ENCODE data around the gene PINK1. TPM values are rescaled to one million over a fixed set of nuclear protein-coding genes. Genes with fewer than 3 reads are reported as not detected.
A peak's percentile ranks its signal among the peaks of the same experiment; 100 is the strongest.

PINK1 gene
- total and polyA plus RNA-seq, 2 of the 13 experiments (the other 11 are each of a cell fraction or from before 2014, with no cell fraction given), result 15.3 to 16.1 TPM

- TF ChIP-seq KAT8 (CRISPR knock-in tag; IDR thresholded peaks at IDR 0.05) (peak; percentile 99), ZNF430 (CRISPR knock-in tag; IDR thresholded peaks at IDR 0.05) (0 out of 2 replicates have a peak, but pooled peaks have one; percentile 53), SMAD9 (CRISPR knock-in tag; IDR thresholded peaks at IDR 0.05) (0 out of 2 replicates have a peak, but pooled peaks have one; percentile 60), ZNF660 (CRISPR knock-in tag; IDR thresholded peaks at IDR 0.05; ENCODE audit: borderline replicate concordance, low read depth) (no peak), PAX8 (CRISPR knock-in tag; IDR thresholded peaks at IDR 0.05; ENCODE audit: borderline replicate concordance) (no peak; the same call in 1 of the 2 replicates), CEBPG (CRISPR knock-in tag; IDR thresholded peaks at IDR 0.05) (no peak), ZNF232 (CRISPR knock-in tag; IDR thresholded peaks at IDR 0.05; ENCODE audit: borderline replicate concordance) (no peak), TRIM22 (IDR thresholded peaks at IDR 0.05) (no peak), SOX13 (IDR thresholded peaks at IDR 0.05) (no peak), SOX13 (CRISPR knock-in tag; conservative IDR thresholded peaks at IDR 0.05 in 1 of 2, IDR thresholded peaks at IDR 0.05 in 1 of 2) (no peak), ZNF101 (CRISPR knock-in tag; IDR thresholded peaks at IDR 0.05; ENCODE audit: borderline replicate concordance, low read depth) (no peak), ZBTB42 (CRISPR knock-in tag; IDR thresholded peaks at IDR 0.05) (no peak), ZNF569 (CRISPR knock-in tag; IDR thresholded peaks at IDR 0.05; ENCODE audit: borderline replicate concordance) (no peak), MBNL3 (CRISPR knock-in tag; conservative IDR thresholded peaks at IDR 0.05) (no peak), ZNF704 (CRISPR knock-in tag; IDR thresholded peaks at IDR 0.05; ENCODE audit: borderline replicate concordance) (no peak), RCOR2 (CRISPR knock-in tag; IDR thresholded peaks at IDR 0.05) (no peak), NR3C1 (CRISPR knock-in tag; IDR thresholded peaks at IDR 0.05) (no peak), NFIB (CRISPR knock-in tag; IDR thresholded peaks at IDR 0.05; ENCODE audit: borderline replicate concordance) (no peak)
- TF ChIP-seq, protein P1, sequence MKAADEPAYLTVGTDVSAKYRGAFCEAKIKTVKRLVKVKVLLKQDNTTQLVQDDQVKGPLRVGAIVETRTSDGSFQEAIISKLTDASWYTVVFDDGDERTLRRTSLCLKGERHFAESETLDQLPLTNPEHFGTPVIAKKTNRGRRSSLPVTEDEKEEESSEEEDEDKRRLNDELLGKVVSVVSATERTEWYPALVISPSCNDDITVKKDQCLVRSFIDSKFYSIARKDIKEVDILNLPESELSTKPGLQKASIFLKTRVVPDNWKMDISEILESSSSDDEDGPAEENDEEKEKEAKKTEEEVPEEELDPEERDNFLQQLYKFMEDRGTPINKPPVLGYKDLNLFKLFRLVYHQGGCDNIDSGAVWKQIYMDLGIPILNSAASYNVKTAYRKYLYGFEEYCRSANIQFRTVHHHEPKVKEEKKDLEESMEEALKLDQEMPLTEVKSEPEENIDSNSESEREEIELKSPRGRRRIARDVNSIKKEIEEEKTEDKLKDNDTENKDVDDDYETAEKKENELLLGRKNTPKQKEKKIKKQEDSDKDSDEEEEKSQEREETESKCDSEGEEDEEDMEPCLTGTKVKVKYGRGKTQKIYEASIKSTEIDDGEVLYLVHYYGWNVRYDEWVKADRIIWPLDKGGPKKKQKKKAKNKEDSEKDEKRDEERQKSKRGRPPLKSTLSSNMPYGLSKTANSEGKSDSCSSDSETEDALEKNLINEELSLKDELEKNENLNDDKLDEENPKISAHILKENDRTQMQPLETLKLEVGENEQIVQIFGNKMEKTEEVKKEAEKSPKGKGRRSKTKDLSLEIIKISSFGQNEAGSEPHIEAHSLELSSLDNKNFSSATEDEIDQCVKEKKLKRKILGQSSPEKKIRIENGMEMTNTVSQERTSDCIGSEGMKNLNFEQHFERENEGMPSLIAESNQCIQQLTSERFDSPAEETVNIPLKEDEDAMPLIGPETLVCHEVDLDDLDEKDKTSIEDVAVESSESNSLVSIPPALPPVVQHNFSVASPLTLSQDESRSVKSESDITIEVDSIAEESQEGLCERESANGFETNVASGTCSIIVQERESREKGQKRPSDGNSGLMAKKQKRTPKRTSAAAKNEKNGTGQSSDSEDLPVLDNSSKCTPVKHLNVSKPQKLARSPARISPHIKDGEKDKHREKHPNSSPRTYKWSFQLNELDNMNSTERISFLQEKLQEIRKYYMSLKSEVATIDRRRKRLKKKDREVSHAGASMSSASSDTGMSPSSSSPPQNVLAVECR (CRISPR knock-in tag; IDR thresholded peaks at IDR 0.05; ENCODE audit: borderline replicate concordance), result peak; percentile 91; the same call in 1 of the 2 replicates
These were observed 28.2 kb downstream of the PINK1 start, which contains the start of gene DDOST (continued) for GRCh38 chr1:20661207-20662109.

Measured in HepG2 (cell line).